ENCODE measurements around the gene CSE1L. TPM values are rescaled to one million over a fixed set of nuclear protein-coding genes. Genes with fewer than 3 reads are reported as not detected.

The CSE1L gene
- total RNA-seq, 1 donor from 2014 or later, result 39.0 TPM

DNA sequence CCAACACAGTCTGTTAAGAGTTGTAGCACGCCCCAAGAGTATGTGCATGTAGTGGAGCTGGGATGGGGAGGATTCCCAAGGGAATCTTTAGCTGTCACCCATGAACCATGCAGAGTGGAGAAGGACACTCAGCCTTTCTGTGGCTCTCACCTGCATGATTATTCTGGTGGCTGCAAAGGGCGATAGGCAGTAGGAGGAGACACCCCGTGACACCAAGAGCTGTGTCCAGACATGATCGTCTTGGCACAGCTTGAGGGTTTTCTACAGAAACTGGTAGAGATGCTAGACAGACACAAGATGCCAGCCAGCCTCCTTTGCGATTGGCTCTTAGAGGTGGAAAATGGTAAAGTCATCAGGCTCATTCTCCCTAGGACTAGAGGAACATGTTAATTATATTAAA is 3.1 kb upstream of the CSE1L start:
- TF ChIP-seq, protein P1, sequence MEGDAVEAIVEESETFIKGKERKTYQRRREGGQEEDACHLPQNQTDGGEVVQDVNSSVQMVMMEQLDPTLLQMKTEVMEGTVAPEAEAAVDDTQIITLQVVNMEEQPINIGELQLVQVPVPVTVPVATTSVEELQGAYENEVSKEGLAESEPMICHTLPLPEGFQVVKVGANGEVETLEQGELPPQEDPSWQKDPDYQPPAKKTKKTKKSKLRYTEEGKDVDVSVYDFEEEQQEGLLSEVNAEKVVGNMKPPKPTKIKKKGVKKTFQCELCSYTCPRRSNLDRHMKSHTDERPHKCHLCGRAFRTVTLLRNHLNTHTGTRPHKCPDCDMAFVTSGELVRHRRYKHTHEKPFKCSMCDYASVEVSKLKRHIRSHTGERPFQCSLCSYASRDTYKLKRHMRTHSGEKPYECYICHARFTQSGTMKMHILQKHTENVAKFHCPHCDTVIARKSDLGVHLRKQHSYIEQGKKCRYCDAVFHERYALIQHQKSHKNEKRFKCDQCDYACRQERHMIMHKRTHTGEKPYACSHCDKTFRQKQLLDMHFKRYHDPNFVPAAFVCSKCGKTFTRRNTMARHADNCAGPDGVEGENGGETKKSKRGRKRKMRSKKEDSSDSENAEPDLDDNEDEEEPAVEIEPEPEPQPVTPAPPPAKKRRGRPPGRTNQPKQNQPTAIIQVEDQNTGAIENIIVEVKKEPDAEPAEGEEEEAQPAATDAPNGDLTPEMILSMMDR (IDR thresholded peaks at IDR 0.05), result no peak
- TF ChIP-seq POLR2AphosphoS5 (IDR thresholded peaks at IDR 0.05; ENCODE audit: insufficient read depth in 1 of 2, low read depth in 1 of 2) (no peak), POLR2A (IDR thresholded peaks at IDR 0.05) (no peak)
- Histone ChIP-seq H3K36me3 (no peaks in the 10 kb centered on the region), H3K4me1 (peaks cover 14% of the 10 kb centered on the region), H3K4me3 (no peak overlapping the region), H3K27ac (no peak overlapping the region), H3K27me3 (no peaks in the 10 kb centered on the region), H3K9me3 (no peaks in the 10 kb centered on the region)
- intact Hi-C loops (cut with DNase I), result no loop called here
- no peak for DNase-seq (ENCODE audit: extremely low spot score in 2 of 2)

DNA sequence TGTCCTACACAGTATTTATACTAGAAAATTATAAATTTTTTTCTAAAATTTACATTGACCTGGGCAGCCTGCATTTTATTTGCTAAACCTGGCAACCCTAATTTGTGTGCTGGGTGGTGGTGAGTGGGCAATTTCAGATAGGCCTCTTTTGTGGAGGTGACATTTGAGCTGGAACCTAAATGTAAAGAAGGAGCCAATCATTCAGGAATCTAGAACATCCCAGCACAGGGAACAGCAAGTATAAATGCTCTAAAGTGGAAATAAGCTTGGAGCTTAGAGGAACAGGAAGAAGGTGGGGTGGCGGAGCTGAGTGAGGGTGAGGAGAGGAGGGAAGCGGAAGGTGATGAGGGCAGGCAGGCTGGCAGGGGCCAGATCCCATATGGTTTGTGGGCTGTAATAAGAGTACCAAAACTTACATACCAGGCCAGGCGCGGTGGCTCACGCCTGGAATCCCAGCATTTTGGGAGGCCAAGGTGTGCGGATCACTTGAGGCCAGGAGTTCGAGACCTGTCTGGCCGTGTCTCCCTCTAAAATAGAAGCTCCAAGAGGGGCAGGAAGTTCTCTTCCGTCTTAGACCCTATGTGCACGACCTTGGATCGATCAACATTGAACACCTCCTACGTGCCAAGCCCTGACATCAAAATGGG is 549 bp upstream of the CSE1L start:
- no peak for DNase-seq (ENCODE audit: extremely low spot score in 2 of 2)
- Histone ChIP-seq H3K4me1 (peaks cover 23% of the 10 kb centered on the region), H3K36me3 (no peaks in the 10 kb centered on the region), H3K9me3 (no peaks in the 10 kb centered on the region), H3K4me3 (peak overlapping the region; percentile 78 to 99), H3K27me3 (no peaks in the 10 kb centered on the region), H3K27ac (peak overlapping the region; percentile 96)
- intact Hi-C loops (cut with DNase I), result no loop called here
- TF ChIP-seq POLR2A (IDR thresholded peaks at IDR 0.05), result no peak
- TF ChIP-seq, protein P1 (IDR thresholded peaks at IDR 0.05), result no peak
- no peak for TF ChIP-seq POLR2AphosphoS5 (IDR thresholded peaks at IDR 0.05; ENCODE audit: insufficient read depth in 1 of 2, low read depth in 1 of 2)

DNA sequence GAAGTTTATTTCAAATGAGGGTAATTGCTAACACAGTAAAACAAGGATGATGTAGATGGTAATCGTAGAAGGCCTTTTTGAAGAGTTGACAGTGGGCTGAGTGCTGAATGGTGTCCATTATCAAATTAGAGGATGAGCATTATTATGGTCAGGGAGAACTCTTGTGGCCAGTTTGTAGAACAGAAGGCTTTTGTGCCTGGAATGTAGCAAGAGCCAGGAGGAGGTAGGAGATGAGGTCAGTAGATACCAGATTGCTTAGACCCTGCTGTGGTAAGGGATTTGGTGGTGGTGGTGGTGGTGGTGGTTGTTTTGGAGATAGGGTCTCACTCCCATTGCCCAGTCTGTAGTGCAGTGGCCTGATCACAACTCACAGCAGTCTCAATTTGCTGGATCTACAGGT is 6.2 kb downstream of the CSE1L start:
- TF ChIP-seq POLR2AphosphoS5 (IDR thresholded peaks at IDR 0.05; ENCODE audit: insufficient read depth in 1 of 2, low read depth in 1 of 2) (no peak), POLR2A (IDR thresholded peaks at IDR 0.05) (no peak)
- TF ChIP-seq, protein P1 (IDR thresholded peaks at IDR 0.05), result no peak
- no peaks in the 10 kb centered on the region for H3K27me3 ChIP-seq
- peaks cover 0 to 4% of the 10 kb centered on the region in 2 donors for H3K36me3 ChIP-seq
- no peaks in the 10 kb centered on the region for H3K9me3 ChIP-seq
- intact Hi-C loops (cut with DNase I), result no loop called here
- H3K4me3 ChIP-seq, result no peak overlapping the region
- no peak overlapping the region for H3K27ac ChIP-seq
- no peak for DNase-seq (ENCODE audit: extremely low spot score in 2 of 2)
- H3K4me1 ChIP-seq, result peaks cover 46% of the 10 kb centered on the region

DNA sequence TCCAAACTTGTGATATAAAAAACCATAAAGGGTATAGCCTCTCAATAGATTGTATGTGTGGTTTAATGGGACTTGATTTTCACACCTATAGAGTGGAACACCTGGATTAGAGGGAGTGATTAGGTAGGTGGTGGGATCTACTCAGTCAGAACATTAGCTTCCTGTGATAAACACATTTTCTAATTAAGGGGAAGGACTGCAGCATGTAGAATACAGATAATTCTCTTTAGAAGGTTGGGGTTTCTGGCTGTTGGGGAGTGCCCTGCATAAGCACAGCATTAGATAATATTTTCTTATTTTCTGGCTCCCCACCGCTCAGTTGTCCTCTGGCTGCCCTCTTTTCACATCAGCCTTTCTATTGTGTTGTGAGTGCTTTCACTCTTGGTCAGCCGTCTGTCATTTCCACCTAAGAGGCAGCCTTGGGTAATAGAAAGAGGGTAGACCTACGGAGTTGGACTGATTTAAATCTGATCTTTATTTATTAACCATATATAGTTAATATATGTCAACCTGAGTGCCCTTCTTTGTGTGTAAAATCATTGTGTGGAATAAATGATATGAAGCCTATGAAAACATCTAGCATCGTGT is 8.0 kb downstream of the CSE1L start:
- no peak for DNase-seq (ENCODE audit: extremely low spot score in 2 of 2)
- Histone ChIP-seq H3K9me3 (no peaks in the 10 kb centered on the region), H3K4me3 (no peak overlapping the region), H3K4me1 (peaks cover 30% of the 10 kb centered on the region), H3K36me3 (peaks cover 0 to 4% of the 10 kb centered on the region in 2 donors), H3K27ac (no peak overlapping the region), H3K27me3 (no peaks in the 10 kb centered on the region)
- TF ChIP-seq POLR2AphosphoS5 (IDR thresholded peaks at IDR 0.05; ENCODE audit: insufficient read depth in 1 of 2, low read depth in 1 of 2), result no peak
- TF ChIP-seq, protein P1 (IDR thresholded peaks at IDR 0.05), result no peak
- TF ChIP-seq POLR2A (IDR thresholded peaks at IDR 0.05), result no peak
- intact Hi-C loops (cut with DNase I), result no loop called here

DNA sequence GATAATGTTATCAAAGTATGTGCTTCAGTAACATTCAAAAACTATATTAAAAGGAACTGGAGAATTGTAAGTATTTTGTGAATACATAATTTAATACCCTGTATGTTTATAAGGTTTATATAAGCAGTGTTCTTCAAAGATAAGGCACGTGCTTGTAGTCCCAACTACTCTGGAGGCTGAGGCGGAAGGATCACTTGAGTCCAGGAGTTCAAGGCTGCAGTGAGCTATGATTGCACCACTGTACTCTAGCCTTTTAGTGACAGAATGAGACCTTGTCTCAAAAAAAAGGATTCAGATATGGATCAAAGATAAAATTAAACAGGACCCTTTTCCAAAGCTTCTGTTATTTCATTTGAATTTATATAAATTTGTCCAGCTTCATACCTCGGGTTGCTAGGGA is 17.2 kb downstream of the CSE1L start:
- Histone ChIP-seq H3K9me3 (no peaks in the 10 kb centered on the region), H3K36me3 (peaks cover 0 to 31% of the 10 kb centered on the region in 2 donors), H3K27ac (no peak overlapping the region)

More for the DNA sequence above, 17.2 kb downstream of the CSE1L start:
- Histone ChIP-seq H3K4me1 (no peaks in the 10 kb centered on the region), H3K27me3 (no peaks in the 10 kb centered on the region), H3K4me3 (no peak overlapping the region)
- DNase-seq (ENCODE audit: extremely low spot score in 2 of 2), result no peak
- TF ChIP-seq, protein P1 (IDR thresholded peaks at IDR 0.05), result no peak
- TF ChIP-seq POLR2AphosphoS5 (IDR thresholded peaks at IDR 0.05; ENCODE audit: insufficient read depth in 1 of 2, low read depth in 1 of 2) (no peak), POLR2A (IDR thresholded peaks at IDR 0.05) (no peak)
- intact Hi-C loops (cut with DNase I), result no loop called here
